HEK293 (cell line): ENCODE measurements around the gene PTPRN2.

Source experiments
- CTCF ChIA-PET: fragments of 350-600 bp; formaldehyde crosslinking; extraction: SDS; loops from one replicate; lab custom pipeline; 2021; ENCODE audit warnings: antibody characterized with exemption; lab: Yijun Ruan, JAX
- POLR2A ChIA-PET: fragments of 300-600 bp; formaldehyde crosslinking; extraction: SDS; loops from one replicate; lab custom pipeline; 2020; ENCODE audit warnings: antibody characterized with exemption, inconsistent platforms; lab: Yijun Ruan, JAX
- H3K27ac ChIP-seq: fragments of 200-500 bp; sonication (Bioruptor generic); 2 replicates; pipeline ENCODE4 v1.5.1; 2014; ENCODE audit warnings: low read depth, low read length, control low read depth, inconsistent platforms; ENCODE audit errors: extremely low read depth
- H3K36me3 ChIP-seq, 2 experiments: fragments of 200-500 bp in 1 of 2; sonication (Bioruptor generic) in 1 of 2; 1 replicate in 1 of 2; 2 replicates in 1 of 2; pipeline ENCODE4 v1.5.1; 2014 to 2017; ENCODE audit warnings: inconsistent platforms in 2 of 2, low read length in 2 of 2; ENCODE audit not compliant: control insufficient read depth in 2 of 2, insufficient read depth in 1 of 2
- H3K4me1 ChIP-seq: fragments of 200-500 bp; sonication (Bioruptor generic); 2 replicates; pipeline ENCODE4 v1.5.1; 2014; ENCODE audit warnings: mild to moderate bottlenecking, low read length, inconsistent platforms; ENCODE audit not compliant: control insufficient read depth, insufficient read depth
- H3K4me3 ChIP-seq: 2 replicates; pipeline ENCODE4 v1.5.1; 2011; ENCODE audit warnings: low read depth, mild to moderate bottlenecking, control low read depth, low read length, moderate library complexity
- H3K9me3 ChIP-seq: fragments of 200-500 bp; sonication (Bioruptor generic); 2 replicates; pipeline ENCODE4 v1.5.1; 2014; ENCODE audit warnings: low read depth, low read length, inconsistent platforms; ENCODE audit not compliant: control insufficient read depth, insufficient read depth
- HIC1 ChIP-seq: fragments of 450-650 bp; formaldehyde crosslinking; IDR thresholded peaks from 2 replicates; pipeline ENCODE4 v1.5.1; 2016; ENCODE audit warnings: missing biosample characterization, missing genetic modification characterization
- KLF17 ChIP-seq: fragments of 450-650 bp; formaldehyde crosslinking; IDR thresholded peaks from 2 replicates; pipeline ENCODE4 v1.5.1; 2016; ENCODE audit warnings: missing biosample characterization, missing genetic modification characterization
- KLF9 ChIP-seq: fragments of 450-650 bp; formaldehyde crosslinking; IDR thresholded peaks from 2 replicates; pipeline ENCODE4 v1.5.1; 2016; ENCODE audit warnings: missing biosample characterization, missing genetic modification characterization, low read depth
- MZF1 ChIP-seq: fragments of 450-650 bp; formaldehyde crosslinking; IDR thresholded peaks from 2 replicates; pipeline ENCODE4 v1.5.1; 2017; ENCODE audit warnings: missing biosample characterization, missing genetic modification characterization, borderline replicate concordance
- PRDM2 ChIP-seq: fragments of 450-650 bp; formaldehyde crosslinking; IDR thresholded peaks from 2 replicates; pipeline ENCODE4 v1.5.1; 2016; ENCODE audit warnings: missing biosample characterization, missing genetic modification characterization, borderline replicate concordance
- REST ChIP-seq: fragments of 450-650 bp; formaldehyde crosslinking; IDR thresholded peaks from 2 replicates; pipeline ENCODE4 v1.5.1; 2016; ENCODE audit warnings: missing biosample characterization, missing genetic modification characterization
- ZBTB7A ChIP-seq: fragments of 450-650 bp; formaldehyde crosslinking; IDR thresholded peaks from 2 replicates; pipeline ENCODE4 v1.5.1; 2016; ENCODE audit warnings: low read depth, missing biosample characterization, missing genetic modification characterization
- ZFP3 ChIP-seq: fragments of 450-650 bp; formaldehyde crosslinking; IDR thresholded peaks from 2 replicates; pipeline ENCODE4 v1.5.1; 2016; ENCODE audit warnings: low read depth, missing biosample characterization, missing genetic modification characterization
- ZNF121 ChIP-seq: fragments of 450-650 bp; formaldehyde crosslinking; IDR thresholded peaks from 2 replicates; pipeline ENCODE4 v1.5.1; 2016; ENCODE audit warnings: missing biosample characterization, missing genetic modification characterization
- ZNF146 ChIP-seq: fragments of 450-650 bp; formaldehyde crosslinking; IDR thresholded peaks from 2 replicates; pipeline ENCODE4 v1.5.1; 2016; ENCODE audit warnings: missing biosample characterization, missing genetic modification characterization
- ZNF24 ChIP-seq: fragments of 450-650 bp; formaldehyde crosslinking; IDR thresholded peaks from 2 replicates; pipeline ENCODE4 v1.5.1; 2016; ENCODE audit warnings: missing biosample characterization, missing genetic modification characterization
- ZNF501 ChIP-seq: fragments of 450-650 bp; formaldehyde crosslinking; IDR thresholded peaks from 2 replicates; pipeline ENCODE4 v1.5.1; 2016; ENCODE audit warnings: missing biosample characterization, missing genetic modification characterization
- ZNF596 ChIP-seq: fragments of 450-650 bp; IDR thresholded peaks from 2 replicates; pipeline ENCODE4 v1.5.0; 2018; ENCODE audit warnings: missing biosample characterization, mild to moderate bottlenecking, missing genetic modification characterization, moderate library complexity
- ZNF654 ChIP-seq: fragments of 450-650 bp; formaldehyde crosslinking; IDR thresholded peaks from 2 replicates; pipeline ENCODE4 v1.5.1; 2016; ENCODE audit warnings: low read depth, missing biosample characterization, missing genetic modification characterization
- ZSCAN18 ChIP-seq: fragments of 450-650 bp; formaldehyde crosslinking; IDR thresholded peaks from 2 replicates; pipeline ENCODE4 v1.5.1; 2016; ENCODE audit warnings: missing biosample characterization, missing genetic modification characterization

The PTPRN2 gene

GRCh38 chr7:158525648-158526484 is 61.8 kb downstream of the PTPRN2 start:
- POLR2A ChIA-PET, result no interaction called here
- H3K4me3 ChIP-seq, result no peak overlapping the region
- TF ChIP-seq MZF1 (tag by site-specific recombination) (no peak), ZFP3 (no peak), ZNF24 (no peak), REST (tag by site-specific recombination) (no peak), HIC1 (tag by site-specific recombination) (no peak), ZNF121 (tag by site-specific recombination) (no peak), ZSCAN18 (tag by site-specific recombination) (no peak), ZNF654 (tag by site-specific recombination) (no peak), KLF9 (tag by site-specific recombination) (no peak)
- TF ChIP-seq, all 188 proteins: peak for 0
- H3K27ac ChIP-seq, result no peak overlapping the region
- H3K9me3 ChIP-seq, result no peaks in the 10 kb centered on the region; the same call in 1 of the 2 replicates
- H3K4me1 ChIP-seq, result no peaks in the 10 kb centered on the region
- CTCF ChIA-PET, result no interaction called here
- H3K36me3 ChIP-seq, result no peaks in the 10 kb centered on the region

- Histone ChIP-seq H3K4me1 (no peaks in the 10 kb centered on the region), H3K27ac (no peak overlapping the region), H3K9me3 (no peaks in the 10 kb centered on the region; the same call in 1 of the 2 replicates), H3K4me3 (no peak overlapping the region), H3K36me3 (no peaks in the 10 kb centered on the region)
- ChIA-PET POLR2A (no interaction called here), CTCF (no interaction called here)
- no peak for TF ChIP-seq ZBTB7A (tag by site-specific recombination)
- no peak for TF ChIP-seq ZNF146 (tag by site-specific recombination)
- no peak for TF ChIP-seq KLF17
- TF ChIP-seq ZNF596 (tag by site-specific recombination), result no peak
- TF ChIP-seq ZNF501 (tag by site-specific recombination), result no peak
- no peak for TF ChIP-seq PRDM2 (tag by site-specific recombination)
- TF ChIP-seq ZSCAN18 (tag by site-specific recombination), result no peak
These were observed 62.6 kb downstream of the PTPRN2 start for GRCh38 chr7:158524749-158525635.
